H9 (cell line): ENCODE data around the gene IL1RN. TPM values are rescaled to one million over a fixed set of nuclear protein-coding genes. Genes with fewer than 3 reads are reported as not detected.

Source experiments
- DNase-seq: peaks from one replicate; pipeline ENCODE4 v3.0.0-alpha.2; 2017
- H2AFZ ChIP-seq: one replicate; pipeline ENCODE4 v1.6.1; 2013; ENCODE audit warnings: mild to moderate bottlenecking, low read length, control low read depth, moderate library complexity
- H2AK5ac ChIP-seq: 2 replicates; pipeline ENCODE4 v1.6.1; 2013; ENCODE audit warnings: low read length, control low read depth, mixed read lengths; ENCODE audit not compliant: insufficient read length
- H2BK120ac ChIP-seq: one replicate; pipeline ENCODE4 v1.6.1; 2013; ENCODE audit warnings: low read depth, mild to moderate bottlenecking, low read length, control low read depth, inconsistent platforms; ENCODE audit not compliant: poor library complexity, severe bottlenecking
- H2BK12ac ChIP-seq: 2 replicates; pipeline ENCODE4 v1.6.1; 2013; ENCODE audit warnings: low read length, control low read depth, mixed read lengths, low read depth; ENCODE audit not compliant: insufficient read length
- H2BK15ac ChIP-seq: 2 replicates; pipeline ENCODE4 v1.6.1; 2013; ENCODE audit warnings: low read depth, low read length, control low read depth
- H2BK20ac ChIP-seq: one replicate; pipeline ENCODE4 v1.6.1; 2013; ENCODE audit warnings: low read depth, mild to moderate bottlenecking, low read length, control low read depth, inconsistent platforms; ENCODE audit not compliant: poor library complexity, severe bottlenecking
- H2BK5ac ChIP-seq: 2 replicates; pipeline ENCODE4 v1.6.1; 2013; ENCODE audit warnings: low read length, control low read depth, mixed read lengths; ENCODE audit not compliant: insufficient read length
- H3K14ac ChIP-seq: 2 replicates; pipeline ENCODE4 v1.6.1; 2013; ENCODE audit warnings: low read length, control low read depth; ENCODE audit not compliant: insufficient read depth
- H3K18ac ChIP-seq: 2 replicates; pipeline ENCODE4 v1.6.1; 2013; ENCODE audit warnings: low read depth, mild to moderate bottlenecking, mixed read lengths, low read length, control low read depth; ENCODE audit not compliant: insufficient read length
- H3K23ac ChIP-seq: 2 replicates; pipeline ENCODE4 v1.6.1; 2013; ENCODE audit warnings: low read length, control low read depth, mixed read lengths, low read depth; ENCODE audit not compliant: insufficient read length
- H3K23me2 ChIP-seq: 2 replicates; pipeline ENCODE4 v1.6.1; 2013; ENCODE audit warnings: low read depth, mild to moderate bottlenecking, mixed read lengths, low read length, control low read depth; ENCODE audit not compliant: insufficient read length, poor library complexity, severe bottlenecking
- H3K27ac ChIP-seq: 2 replicates; pipeline ENCODE4 v1.5.1; 2013; ENCODE audit warnings: low read length, control low read depth, mixed read lengths, low read depth; ENCODE audit not compliant: insufficient read length
- H3K27me3 ChIP-seq: 2 replicates; pipeline ENCODE4 v1.6.1; 2013; ENCODE audit warnings: low read length, control low read depth, inconsistent platforms; ENCODE audit not compliant: insufficient read depth
- H3K4ac ChIP-seq: 2 replicates; pipeline ENCODE4 v1.6.1; 2013; ENCODE audit warnings: low read depth, mild to moderate bottlenecking, control low read depth, inconsistent platforms, low read length, moderate library complexity
- H3K4me1 ChIP-seq: 2 replicates; pipeline ENCODE4 v1.6.1; 2013; ENCODE audit warnings: low read length, control low read depth, inconsistent platforms; ENCODE audit not compliant: insufficient read depth
- H3K4me2 ChIP-seq: 2 replicates; pipeline ENCODE4 v1.6.1; 2013; ENCODE audit warnings: low read length, control low read depth, mixed read lengths; ENCODE audit not compliant: insufficient read length, insufficient read depth
- H3K56ac ChIP-seq: 2 replicates; pipeline ENCODE4 v1.6.1; 2013; ENCODE audit warnings: low read depth, mild to moderate bottlenecking, mixed read lengths, low read length, control low read depth; ENCODE audit not compliant: insufficient read length
- H3K79me1 ChIP-seq: 2 replicates; pipeline ENCODE4 v1.6.1; 2013; ENCODE audit warnings: low read depth, mild to moderate bottlenecking, moderate library complexity, low read length, control low read depth, inconsistent platforms; ENCODE audit not compliant: insufficient read depth, poor library complexity, severe bottlenecking
- H3K79me2 ChIP-seq: 2 replicates; pipeline ENCODE4 v1.6.1; 2013; ENCODE audit warnings: low read length, control low read depth, inconsistent platforms; ENCODE audit not compliant: insufficient read depth
- H3K9ac ChIP-seq: 2 replicates; pipeline ENCODE4 v1.6.1; 2013; ENCODE audit warnings: low read length, control low read depth, mixed read lengths; ENCODE audit not compliant: insufficient read length; ENCODE audit errors: extremely low read depth
- H3K9me3 ChIP-seq: one replicate; pipeline ENCODE4 v1.6.1; 2013; ENCODE audit warnings: low read depth, low read length, inconsistent platforms; ENCODE audit not compliant: control insufficient read depth
- H3T11ph ChIP-seq: one replicate; pipeline ENCODE4 v1.6.1; 2013; ENCODE audit warnings: mild to moderate bottlenecking, low read length, control low read depth, inconsistent platforms
- H4K20me1 ChIP-seq: one replicate; pipeline ENCODE4 v1.6.1; 2013; ENCODE audit not compliant: control insufficient read depth, insufficient read length, insufficient read depth
- H4K5ac ChIP-seq: 2 replicates; pipeline ENCODE4 v1.6.1; 2013; ENCODE audit warnings: low read depth, mild to moderate bottlenecking, mixed read lengths, low read length, control low read depth; ENCODE audit not compliant: insufficient read length
- H4K8ac ChIP-seq: replicated peaks from 2 replicates; pipeline ENCODE4 v1.6.1; 2013; ENCODE audit warnings: low read length, control low read depth, mixed read lengths, low read depth; ENCODE audit not compliant: insufficient read length
- H4K91ac ChIP-seq: 2 replicates; pipeline ENCODE4 v1.6.1; 2013; ENCODE audit warnings: low read depth, mild to moderate bottlenecking, moderate library complexity, mixed read lengths, low read length, control low read depth; ENCODE audit not compliant: insufficient read length
- H3K27ac Mint-ChIP-seq, 3 experiments: 2 replicates in 2 of 3; 3 replicates in 1 of 3; pipeline ENCODE4 v1.8.0; 2020 to 2021; ENCODE audit warnings: mixed read lengths in 3 of 3, mild to moderate bottlenecking in 1 of 3, moderate library complexity in 1 of 3
- H3K27me3 Mint-ChIP-seq: 2 replicates; pipeline ENCODE4 v1.8.0; 2021; ENCODE audit warnings: low read depth, mild to moderate bottlenecking, moderate library complexity, mixed read lengths
- H3K36me3 Mint-ChIP-seq, 3 experiments: 2 replicates in 2 of 3; 3 replicates in 1 of 3; pipeline ENCODE4 v1.8.0; 2020 to 2021; ENCODE audit warnings: low read depth in 3 of 3, mixed read lengths in 3 of 3; ENCODE audit not compliant: insufficient read depth in 1 of 3
- H3K4me1 Mint-ChIP-seq, 2 experiments: 2 replicates each; pipeline ENCODE4 v1.8.0; 2020; ENCODE audit warnings: mixed read lengths in 2 of 2
- H3K4me3 Mint-ChIP-seq, 2 experiments: 2 replicates in 1 of 2; 3 replicates in 1 of 2; pipeline ENCODE4 v1.8.0; 2020 to 2021; ENCODE audit warnings: mild to moderate bottlenecking in 2 of 2, mixed read lengths in 2 of 2, moderate library complexity in 1 of 2
- H3K9me3 Mint-ChIP-seq, 2 experiments: 2 replicates in 1 of 2; 3 replicates in 1 of 2; pipeline ENCODE4 v1.8.0; 2020; ENCODE audit warnings: mild to moderate bottlenecking in 2 of 2, mixed read lengths in 2 of 2, moderate library complexity in 1 of 2
- CTCF ChIP-seq: fragments of 200-600 bp; sonication (generic); conservative IDR thresholded peaks from 3 replicates; pipeline ENCODE4 v1.8.0; 2021; ENCODE audit warnings: antibody characterized with exemption, mild to moderate bottlenecking
- WGBS: extraction: QIAGEN DNeasy Blood & Tissue Kit; methylation state at CpG from one replicate; pipeline ENCODE4 v1.1.7; 2013; ENCODE audit warnings: missing lambda C conversion rate, low lambda C conversion rate, mixed read lengths; ENCODE audit not compliant: insufficient read length; ENCODE audit errors: extremely low coverage; 5-methylcytosine and 5-hydroxymethylcytosine counted together
- total RNA-seq: library from RNA; stranded (reverse); gene quantifications from 2 replicates; pipeline ENCODE4 v1.2.1, GENCODE V29; 2021

IL1RN gene
- total RNA-seq, 1 experiment from 2014 or later: not detected

- no peak overlapping the region for H3K4ac ChIP-seq
- H3K18ac ChIP-seq: no peak overlapping the region
- no peak overlapping the region for H3K9ac ChIP-seq
- no peak for DNase-seq
- no peaks in the 10 kb centered on the region for H4K20me1 ChIP-seq
- no peaks in the 10 kb centered on the region for H3K79me2 ChIP-seq
- no peak overlapping the region for H2AFZ ChIP-seq
- H3K14ac ChIP-seq: no peak overlapping the region
- H3K23me2 ChIP-seq: no peaks in the 10 kb centered on the region
- Mint-ChIP-seq H3K9me3 (no peaks in the 10 kb centered on the region), H3K36me3 (no peaks in the 10 kb centered on the region), H3K4me3 (no peak overlapping the region), H3K4me1 (no peaks in the 10 kb centered on the region), H3K27me3 (peaks cover 23% of the 10 kb centered on the region), H3K27ac (no peak overlapping the region)
- H3K4me1 ChIP-seq: no peaks in the 10 kb centered on the region
- H3K79me1 ChIP-seq: no peaks in the 10 kb centered on the region
- no peak for TF ChIP-seq CTCF
- no peak overlapping the region for H4K91ac ChIP-seq
- no peak overlapping the region for H3K23ac ChIP-seq
- H2AK5ac ChIP-seq: no peak overlapping the region
- H3K4me2 ChIP-seq: no peak overlapping the region
- no peak overlapping the region for H2BK5ac ChIP-seq
- no peak overlapping the region for H4K8ac ChIP-seq
- H2BK20ac ChIP-seq: no peak overlapping the region
- no peak overlapping the region for H3K56ac ChIP-seq
- no peak overlapping the region for H3T11ph ChIP-seq
- no peaks in the 10 kb centered on the region for H3K9me3 ChIP-seq
- H2BK15ac ChIP-seq: no peak overlapping the region
- no peak overlapping the region for H2BK120ac ChIP-seq
- H3K27ac ChIP-seq: no peak overlapping the region
- no peak overlapping the region for H4K5ac ChIP-seq
- no peaks in the 10 kb centered on the region for H3K27me3 ChIP-seq
- WGBS: no CpG with 5 or more reads among the region's 2 CpGs
- H2BK12ac ChIP-seq: no peak overlapping the region
These were observed 8.3 kb upstream of the IL1RN start for GRCh38 chr2:113119111-113119510.
